Measurements from ENCODE around the gene XRN2.
"Not testable (repeated sequence)": the region's sequence is repeated elsewhere in the genome, so short reads cannot be mapped to it uniquely, and the experiment has no call there.

DNA sequence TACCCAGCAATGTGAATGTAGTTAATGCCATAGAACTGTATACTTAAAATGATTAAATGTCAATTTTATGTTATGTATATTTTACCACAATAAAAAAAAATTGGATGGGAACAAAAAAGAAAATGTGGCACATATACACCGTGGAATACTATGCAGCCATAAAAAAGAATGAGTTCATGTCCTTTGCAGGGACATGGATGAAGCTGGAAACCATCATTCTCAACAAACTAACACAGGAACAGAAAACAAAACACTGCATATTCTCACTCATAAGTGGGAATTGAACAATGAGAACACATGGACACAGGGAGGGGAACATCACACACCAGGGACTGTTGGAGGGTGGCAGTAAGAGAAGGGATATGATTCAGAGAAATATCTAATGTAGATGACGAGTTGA is 116.0 kb downstream of the XRN2 start:
- TF ChIP-seq CTCF, POLR2A (IDR thresholded peaks at IDR 0.05): not testable (repeated sequence)

Measured in lower leg skin (tissue), 3 donors.